GM08714 (cell line): ENCODE data around the gene DIP2B.
A peak's percentile ranks its signal among the peaks of the same experiment; 100 is the strongest.
"Not testable (repeated sequence)": the region's sequence is repeated elsewhere in the genome, so short reads cannot be mapped to it uniquely, and the experiment has no call there.

Experiments
- H3K4me3 ChIP-seq: fragments of 200-500 bp; sonication (Bioruptor generic); 2 replicates; pipeline ENCODE4 v1.5.1; 2014; ENCODE audit warnings: mild to moderate bottlenecking, low read length, inconsistent platforms
- ZNF274 ChIP-seq: IDR thresholded peaks from 2 replicates; pipeline ENCODE4 v1.6.1; 2012; ENCODE audit warnings: mild to moderate bottlenecking, low read depth, low read length

Gene DIP2B

DNA sequence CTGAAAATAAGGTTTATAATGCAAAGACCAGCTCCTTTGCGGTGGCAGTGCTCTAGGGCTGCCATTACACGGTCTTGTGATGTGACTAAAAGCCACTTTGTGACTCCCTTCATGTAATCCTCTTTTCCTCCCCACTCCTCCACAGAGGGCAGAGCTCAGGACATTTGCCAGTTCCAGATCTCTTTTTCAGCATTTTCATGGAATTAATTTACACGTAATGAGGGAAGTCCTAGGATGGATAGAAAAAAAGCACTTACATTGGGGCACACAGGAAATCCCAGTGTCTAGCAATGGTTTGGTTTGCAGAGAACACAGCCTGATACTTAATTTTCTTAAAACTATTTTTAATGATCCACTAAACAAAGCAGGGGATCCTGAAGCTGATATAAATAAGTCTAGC, 241.6 kb downstream of the DIP2B start:
- H3K4me3 ChIP-seq = no peak overlapping the region
- TF ChIP-seq ZNF274 = no peak

DNA sequence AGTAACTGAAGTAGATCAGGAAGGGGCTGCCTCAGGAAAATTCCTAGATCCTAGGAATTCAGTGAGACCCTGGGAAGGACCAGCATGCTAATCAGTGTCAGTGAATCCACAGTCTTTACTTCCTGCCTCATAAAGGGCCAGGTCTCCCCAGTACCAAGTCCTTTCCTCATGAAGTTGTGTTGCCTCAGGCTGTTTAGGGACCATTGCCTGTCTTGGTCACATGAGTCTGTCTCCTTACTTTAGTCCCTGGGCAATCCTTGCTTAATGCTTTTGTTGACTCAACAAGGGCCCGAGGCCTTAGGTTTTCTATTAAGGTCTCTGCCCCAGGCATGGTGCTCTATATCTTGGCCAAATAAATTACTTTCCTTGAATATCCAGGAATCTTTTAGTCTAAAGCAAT, 243.0 kb downstream of the DIP2B start:
- H3K4me3 ChIP-seq = no peak overlapping the region
- no peak for TF ChIP-seq ZNF274

DNA sequence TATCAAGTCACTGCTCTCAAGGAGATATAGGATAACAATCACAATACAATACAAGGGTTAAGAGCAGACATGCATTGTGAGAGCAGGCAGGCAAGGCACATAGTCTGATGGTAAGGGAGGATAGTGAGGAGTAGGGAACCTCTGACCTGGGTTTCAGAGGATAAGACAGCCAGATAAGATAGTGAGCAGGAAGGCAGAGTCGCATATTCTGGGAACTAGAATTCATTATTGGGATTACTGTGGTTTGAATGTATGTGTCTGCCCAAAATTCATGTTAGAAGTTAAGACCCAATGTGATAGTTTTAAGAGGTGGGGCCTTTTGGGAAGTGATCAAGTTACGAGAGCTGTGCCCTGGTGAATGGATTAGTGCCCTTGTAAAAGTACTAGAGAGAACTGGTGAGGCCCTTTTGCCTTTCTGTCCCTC, 244.7 kb downstream of the DIP2B start:
- H3K4me3 ChIP-seq = no peak overlapping the region
- no peak for TF ChIP-seq ZNF274

DNA sequence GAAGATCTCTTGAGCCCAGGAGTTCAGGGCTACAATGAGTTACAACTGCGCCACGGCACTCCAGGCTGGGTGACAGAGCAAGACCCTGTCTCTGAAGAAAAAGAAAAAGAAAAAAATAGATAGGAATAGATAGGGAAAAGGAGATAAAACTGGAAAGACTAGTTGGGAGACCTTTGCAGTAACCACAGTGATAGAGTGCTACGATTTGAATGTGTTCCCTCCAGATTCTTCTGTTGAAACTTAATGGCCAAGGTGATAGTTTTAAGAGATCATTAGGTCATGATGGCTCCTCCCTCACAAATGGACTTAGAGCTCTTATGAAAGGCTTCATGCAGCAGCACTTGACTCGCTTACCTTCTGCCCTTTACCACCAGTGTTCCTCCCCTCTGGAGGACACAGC, 245.6 kb downstream of the DIP2B start:
- H3K4me3 ChIP-seq = no peak overlapping the region
- no peak for TF ChIP-seq ZNF274

DNA sequence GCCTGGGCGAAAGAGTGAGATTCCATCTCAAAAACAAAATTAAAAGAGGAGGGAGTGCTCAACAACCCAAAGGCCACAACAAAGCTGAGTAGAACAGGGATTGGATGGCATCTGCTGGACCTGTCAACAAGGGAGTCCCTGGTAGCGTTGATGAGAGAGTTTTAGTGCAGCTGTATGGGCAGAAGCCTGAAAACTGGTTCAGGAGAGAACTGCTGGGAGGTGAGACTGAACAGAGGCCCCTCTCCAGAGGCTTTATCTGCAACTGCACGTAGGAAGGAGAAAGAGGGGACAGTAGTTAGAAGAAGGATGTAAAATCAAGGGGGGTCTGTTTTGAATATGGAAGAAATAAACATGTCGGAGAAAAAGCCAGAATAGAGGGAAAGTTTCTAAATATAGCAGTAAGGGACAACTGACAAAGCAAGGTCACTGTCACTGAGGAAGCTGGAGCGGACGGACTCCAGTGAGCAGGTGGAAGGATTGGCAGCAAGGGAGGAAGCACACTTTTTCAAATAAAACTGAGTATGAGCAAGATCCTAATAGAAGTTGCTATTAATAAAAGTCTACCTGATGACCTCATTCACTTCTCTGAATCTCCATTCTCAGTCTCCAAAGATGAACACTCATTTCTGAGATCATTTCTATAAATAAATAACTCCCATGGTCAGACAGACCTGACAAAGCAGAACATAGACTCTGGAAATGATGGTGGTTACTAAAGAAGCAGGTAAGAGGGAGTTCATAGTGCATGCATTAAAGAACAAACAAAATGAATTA, 247.3 kb downstream of the DIP2B start:
- no peak overlapping the region for H3K4me3 ChIP-seq
- no peak for TF ChIP-seq ZNF274

DNA sequence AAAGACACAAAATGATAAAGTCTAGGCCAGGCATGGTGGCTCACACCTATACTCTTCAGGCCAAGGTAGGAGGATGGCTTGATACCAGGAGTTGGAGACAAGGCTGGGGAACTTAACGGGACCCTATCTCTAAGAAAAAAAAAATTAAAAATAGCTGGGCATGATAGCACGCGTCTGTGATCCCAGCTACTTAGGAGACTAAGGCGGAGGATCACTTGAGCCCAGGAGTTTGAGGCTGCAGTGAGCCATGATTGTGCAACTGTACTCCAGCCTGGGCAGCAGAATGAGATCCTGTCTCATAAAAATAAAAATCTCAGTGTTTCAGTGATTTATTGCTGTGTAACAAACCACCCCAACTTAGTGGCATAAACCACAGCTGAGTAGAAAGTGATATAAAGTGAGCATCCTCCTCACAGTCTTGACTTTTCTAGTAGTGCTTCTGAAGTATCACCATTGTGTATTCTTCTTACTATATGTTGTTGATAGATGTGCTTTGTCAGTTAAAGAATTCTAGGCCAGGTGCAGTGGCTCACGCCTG, 248.5 kb downstream of the DIP2B start:
- no peak for TF ChIP-seq ZNF274
- no peak overlapping the region for H3K4me3 ChIP-seq

DNA sequence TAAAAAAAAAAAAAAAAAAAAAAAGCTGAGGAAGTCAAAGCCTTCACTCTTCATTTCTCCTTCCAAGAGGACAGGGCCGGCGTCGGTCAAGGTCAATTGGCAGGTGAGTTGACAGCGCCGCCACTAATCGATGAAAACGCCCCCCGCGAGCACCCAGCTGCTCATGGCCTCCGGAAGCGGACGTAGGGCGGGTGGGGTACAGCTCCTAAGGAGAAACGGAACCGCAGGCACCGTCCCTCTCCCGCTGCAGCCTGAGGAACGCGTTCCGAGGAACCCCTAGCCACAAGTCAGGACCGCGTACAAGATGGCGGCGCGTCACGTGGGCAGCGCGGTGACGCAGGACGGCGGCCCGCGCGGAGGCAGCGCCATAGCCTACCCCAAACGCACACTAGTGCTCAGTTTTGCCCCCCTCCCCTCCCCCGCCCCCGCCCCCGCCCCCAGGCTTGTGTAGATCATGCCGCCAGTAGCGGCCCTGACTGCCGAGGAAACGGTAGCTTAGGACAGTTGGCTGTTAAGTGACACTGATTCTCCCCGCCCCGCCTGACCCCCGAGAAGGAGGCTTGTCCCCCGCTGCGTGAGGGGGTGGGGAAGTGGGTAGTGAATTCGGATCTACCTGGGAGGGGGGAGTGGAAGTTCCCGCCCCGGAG, 259.0 kb downstream of the DIP2B start, which contains the start of gene ATF1:
Gene ATF1, plus strand, starts transcription at position 463 of the 647 bp plus-strand sequence. CDS start 16,045 bp downstream, outside the sequence.
- peak within 1 kb of the TSS; percentile 90 for H3K4me3 ChIP-seq
- TF ChIP-seq ZNF274 = no peak

DNA sequence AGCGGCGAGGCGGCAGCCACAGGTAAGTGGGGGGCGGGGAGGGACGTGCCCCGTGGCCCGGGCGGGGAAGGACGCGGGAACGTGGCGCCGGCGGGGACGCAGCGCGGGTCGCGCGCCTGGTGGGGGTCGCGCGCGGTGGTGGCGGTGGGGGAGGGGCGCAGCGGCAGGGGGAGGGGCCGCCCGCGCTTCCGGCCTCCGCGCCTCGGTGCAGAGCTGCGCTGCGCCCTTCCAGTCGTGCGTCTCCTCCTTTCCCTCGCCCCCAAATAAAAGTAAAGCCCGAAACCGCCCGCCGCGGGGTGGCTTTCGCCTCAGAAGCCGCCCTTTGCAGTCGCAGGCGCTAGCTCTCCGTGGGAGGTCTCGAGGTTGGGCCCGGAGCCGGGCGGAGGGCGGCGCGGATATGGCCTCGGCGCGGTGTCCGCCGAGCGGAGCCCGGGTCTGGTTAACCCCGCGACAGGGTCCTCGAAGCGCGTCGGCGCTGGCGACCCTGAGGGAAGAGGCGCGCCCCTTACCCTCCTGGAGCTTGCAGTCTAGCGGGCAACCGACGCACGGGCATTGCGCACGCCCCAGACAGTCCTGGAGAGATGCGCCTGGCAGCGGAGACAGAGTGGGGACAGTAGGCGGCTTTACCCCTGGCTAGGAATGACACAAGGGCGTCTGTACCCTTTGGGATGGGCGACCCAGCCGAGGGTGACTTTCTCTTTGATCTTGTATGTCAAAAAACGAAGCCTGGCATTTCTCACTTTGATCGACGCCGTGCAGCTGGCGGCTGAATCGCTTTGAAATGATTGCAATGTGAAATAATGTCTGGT, 259.7 kb downstream of the DIP2B start:
- TF ChIP-seq ZNF274 = no peak
- H3K4me3 ChIP-seq = peak overlapping the region; percentile 90

DNA sequence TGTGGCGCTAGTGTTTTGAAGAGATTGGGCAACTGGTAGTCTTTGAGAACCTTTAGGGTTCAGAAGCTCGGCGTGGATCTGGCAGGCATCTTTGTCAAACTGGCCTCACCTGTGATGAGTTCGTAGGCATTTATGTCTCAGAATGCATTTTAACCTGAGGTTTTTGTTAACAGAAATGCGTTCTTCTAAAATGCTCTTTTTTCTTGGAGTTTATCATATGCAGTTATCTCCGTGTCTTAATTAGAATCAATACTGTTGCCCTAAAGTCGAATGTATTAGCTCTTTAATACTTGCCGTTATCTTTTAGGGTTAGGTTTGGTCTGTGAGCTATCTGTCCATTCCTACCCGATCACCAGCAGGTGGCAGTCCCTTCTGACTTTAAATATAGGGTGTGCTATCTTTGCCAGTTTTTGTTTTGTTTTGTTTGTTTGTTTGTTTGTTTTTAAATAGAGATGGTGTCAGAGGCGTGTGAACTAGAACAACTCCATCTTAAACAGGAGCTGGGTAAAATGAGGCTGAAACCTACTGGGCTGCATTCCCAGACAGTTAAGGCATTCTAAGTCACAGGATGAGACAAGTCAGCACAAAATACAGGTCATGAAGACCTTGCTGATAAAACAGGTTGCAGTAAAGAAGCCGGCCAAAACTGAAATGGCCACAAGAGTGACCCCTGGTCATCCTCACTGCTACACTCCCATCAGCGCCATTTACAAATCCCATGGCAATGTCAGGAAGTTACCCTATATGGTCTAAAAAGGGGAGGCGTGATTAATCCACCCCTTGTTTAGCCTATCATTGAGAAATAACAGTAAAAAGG, 260.5 kb downstream of the DIP2B start:
- TF ChIP-seq ZNF274 = no peak
- peak overlapping the region; percentile 90 for H3K4me3 ChIP-seq

DNA sequence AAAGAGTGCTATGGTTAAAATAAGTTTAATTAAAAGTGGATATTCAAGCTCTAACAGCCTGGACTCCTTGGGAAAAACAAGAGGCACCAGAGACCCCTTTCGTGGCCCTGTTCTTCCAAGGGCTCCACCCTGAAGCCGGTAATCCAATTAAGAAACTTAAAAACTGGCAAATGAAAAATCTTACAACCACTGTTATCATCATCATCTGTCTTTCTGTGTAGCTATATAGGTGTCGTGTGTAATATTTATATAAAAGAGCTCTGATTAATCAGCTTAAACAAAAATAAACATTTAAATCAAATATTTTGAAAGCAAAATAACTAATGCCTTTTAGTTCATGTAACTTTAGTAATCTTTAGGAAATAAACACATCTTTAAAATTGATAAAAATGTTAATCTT, 263.6 kb downstream of the DIP2B start:
- TF ChIP-seq ZNF274 = no peak
- no peak overlapping the region for H3K4me3 ChIP-seq

DNA sequence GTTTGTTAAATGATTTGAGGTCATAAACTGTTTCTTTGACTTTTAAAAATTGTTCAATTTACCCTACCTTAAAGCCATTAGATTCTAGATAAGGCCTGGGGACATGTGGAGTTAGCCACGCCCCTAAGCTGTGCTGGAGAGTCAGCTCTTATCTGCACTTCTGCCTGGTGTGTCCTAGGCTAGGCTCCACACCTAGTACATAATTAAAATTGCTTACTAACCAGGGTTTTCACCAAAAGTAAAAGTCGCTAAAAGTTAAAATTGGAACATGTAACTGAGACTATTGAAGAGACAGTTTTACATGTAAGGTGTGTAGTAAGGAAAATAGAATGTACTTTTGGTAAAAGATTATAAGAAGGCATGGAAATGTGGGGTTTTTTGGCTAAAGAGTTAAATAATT, 264.0 kb downstream of the DIP2B start:
- not testable (repeated sequence) for H3K4me3 ChIP-seq

DNA sequence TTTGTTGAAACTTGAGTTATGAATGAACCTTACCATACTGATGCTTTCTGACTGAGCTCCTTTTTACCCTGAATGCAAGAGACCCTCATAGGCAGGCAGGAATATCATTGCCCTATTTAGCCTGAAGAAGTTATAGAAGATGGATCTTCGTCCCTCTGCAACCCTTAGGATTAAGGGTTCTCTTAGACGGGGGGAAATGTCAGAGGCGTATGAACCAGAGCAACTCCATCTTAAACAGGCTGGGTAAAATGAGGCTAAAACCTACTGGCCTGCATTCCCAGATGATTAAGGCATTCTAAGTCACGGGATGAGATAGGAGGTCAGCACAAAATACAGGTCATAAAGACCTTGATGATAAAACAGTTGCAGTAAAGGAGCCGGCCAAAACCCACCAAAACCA, 266.6 kb downstream of the DIP2B start:
- no peak for TF ChIP-seq ZNF274
- H3K4me3 ChIP-seq = no peak overlapping the region

DNA sequence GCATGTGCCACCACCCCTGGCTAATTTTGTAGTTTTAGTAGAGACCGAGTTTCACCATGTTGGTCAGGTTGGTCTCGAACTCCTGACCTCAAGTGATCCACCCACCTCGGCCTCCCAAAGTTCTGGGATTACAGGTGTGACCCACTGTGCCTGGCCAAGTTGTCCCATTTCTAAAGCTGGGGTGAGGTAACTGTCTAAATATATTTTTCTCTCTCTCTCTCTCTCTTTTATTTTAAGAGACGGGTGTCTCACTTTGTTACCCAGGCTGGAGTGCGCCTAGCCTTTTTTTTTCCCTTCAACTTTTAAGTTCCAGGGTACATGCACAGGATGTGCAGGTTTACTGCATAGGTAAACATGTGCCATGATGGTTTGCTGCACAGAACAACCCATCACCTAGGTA, 267.7 kb downstream of the DIP2B start:
- H3K4me3 ChIP-seq = no peak overlapping the region

DNA sequence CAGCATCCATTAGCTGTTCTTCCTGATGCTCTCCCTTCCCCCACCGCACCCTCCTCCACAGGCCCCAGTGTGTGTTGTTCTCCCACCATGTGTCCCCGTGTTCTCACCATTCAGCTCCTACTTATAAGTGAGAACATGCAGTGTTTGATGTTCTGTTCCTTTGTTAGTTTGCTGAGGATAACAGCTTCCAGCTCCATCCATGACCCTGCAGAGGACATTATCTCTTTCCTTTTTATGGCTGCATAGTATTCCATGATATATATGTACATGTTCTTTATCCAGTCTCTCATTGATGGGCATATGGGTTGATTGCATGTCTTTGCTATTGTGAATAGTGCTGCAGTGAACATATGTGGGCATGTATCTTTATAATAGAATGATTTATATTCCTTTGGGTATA, 268.1 kb downstream of the DIP2B start:
- no peak overlapping the region for H3K4me3 ChIP-seq
- no peak for TF ChIP-seq ZNF274

More for the DNA sequence above, 267.7 kb downstream of the DIP2B start:
- TF ChIP-seq ZNF274 = no peak

DNA sequence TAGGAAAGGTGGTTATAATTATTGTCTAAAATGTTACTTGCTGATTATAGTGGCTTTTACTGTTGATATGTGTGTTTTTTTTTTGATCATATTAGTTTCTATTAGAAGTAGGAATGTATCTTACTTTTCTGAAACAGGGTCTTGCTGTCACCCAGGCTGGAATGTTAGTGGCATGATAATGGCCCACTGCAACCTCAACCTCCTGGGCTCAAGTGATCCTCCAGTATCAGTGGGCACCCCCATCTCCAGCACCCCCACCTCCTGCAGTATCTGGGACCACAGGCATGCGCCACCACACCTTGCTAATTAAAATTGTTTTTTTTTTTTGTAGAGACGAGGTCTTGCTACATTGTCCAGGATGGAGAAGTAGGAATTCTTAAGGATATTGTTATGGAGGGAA, 270.5 kb downstream of the DIP2B start:
- TF ChIP-seq ZNF274 = no peak
- H3K4me3 ChIP-seq = no peak overlapping the region
